Stimulated activated CD4-positive, alpha-beta T cell treated with anti-CD3 and anti-CD28 coated beads, Interleukin-1b, Interleukin-23, amount 100 ng/mL, for 48 hours (primary cell): Measurements from ENCODE around the gene KCTD1.

ENCODE experiments used
- DNase-seq: peaks from one replicate; pipeline ENCODE4 v3.0.0-alpha.2; 2020

KCTD1 gene

DNA sequence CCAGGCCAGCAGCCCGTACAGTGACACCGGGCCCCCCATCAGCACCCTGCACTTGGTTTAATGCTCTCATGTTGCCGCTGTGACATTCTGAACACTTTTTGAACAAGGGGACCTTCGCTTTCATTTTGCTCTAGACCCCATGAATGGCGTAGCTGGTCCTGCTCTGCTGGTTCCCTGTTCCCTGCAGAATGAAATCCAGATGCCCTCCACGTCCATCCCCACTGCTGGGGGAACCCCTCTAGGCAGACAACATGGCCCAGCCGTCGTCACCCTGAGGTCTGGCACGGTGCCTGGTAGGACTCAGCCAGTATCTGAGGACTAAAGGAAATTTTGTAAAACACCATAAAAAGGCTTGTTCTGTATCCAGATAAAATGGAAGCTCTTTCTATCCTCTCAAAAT lies 128.6 kb downstream of the KCTD1 start:
- no peak for DNase-seq

DNA sequence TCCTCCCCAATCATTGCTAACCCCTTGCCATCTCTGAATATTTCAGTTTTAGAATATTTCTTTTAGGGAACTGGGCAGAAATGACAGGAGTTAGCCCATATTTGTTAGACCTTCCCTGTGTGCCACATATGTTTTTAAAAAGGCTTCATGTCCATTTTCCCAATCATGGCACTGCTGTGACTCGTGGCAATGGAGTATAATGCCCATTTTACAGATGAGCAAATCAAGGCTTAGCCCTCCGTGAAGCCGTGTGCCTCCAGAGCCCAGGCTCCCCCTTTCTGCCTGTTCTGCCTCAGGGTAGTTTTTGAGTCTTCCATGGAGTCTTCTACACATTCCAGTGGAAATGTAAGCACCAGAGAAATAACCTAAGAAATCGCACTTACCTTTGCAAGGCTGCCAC lies 130.1 kb downstream of the KCTD1 start:
- no peak for DNase-seq

DNA sequence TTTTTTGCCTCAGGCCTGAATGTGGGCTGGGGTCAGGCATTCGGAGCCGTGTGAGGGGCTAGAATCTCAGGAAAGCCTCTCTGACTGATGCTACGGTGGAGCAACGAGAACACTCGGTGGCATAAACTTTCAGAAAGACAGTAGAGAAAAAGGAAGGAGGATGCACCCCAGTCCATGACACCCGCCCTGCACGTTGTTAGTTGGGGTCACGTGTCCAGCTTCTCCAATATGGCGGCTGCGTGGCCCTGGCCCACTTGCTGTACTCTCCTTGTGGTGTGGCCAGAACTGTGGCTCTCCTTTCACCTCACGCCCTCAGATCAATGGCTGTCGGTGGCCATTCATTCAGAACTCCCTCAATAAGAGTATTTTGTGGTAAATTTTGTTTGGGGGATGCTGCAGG lies 131.2 kb downstream of the KCTD1 start:
- DNase-seq: no peak

DNA sequence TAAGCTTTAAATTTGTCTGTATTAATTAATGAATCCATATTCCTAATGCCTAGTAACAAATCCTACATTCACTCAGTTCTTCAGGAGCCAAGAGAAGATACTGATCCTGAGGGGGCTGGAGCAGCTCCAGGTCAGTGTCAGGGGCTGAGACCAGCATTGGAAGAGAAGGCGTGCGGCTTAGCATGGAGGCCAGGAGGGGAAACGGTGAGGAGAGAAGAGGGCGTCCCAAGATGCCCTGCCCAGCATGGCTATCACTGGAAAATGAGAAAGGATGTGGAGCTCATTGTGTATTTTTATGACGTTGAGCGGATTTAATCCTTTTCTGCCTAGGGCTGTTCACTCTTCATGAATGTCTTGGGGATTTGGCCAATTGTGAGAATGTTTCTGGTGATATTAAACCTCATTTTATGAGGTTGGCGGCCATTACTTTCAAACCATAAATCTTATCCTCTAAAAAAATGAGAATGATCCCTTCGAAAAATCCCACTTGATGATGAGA lies 131.7 kb downstream of the KCTD1 start:
- DNase-seq: no peak

DNA sequence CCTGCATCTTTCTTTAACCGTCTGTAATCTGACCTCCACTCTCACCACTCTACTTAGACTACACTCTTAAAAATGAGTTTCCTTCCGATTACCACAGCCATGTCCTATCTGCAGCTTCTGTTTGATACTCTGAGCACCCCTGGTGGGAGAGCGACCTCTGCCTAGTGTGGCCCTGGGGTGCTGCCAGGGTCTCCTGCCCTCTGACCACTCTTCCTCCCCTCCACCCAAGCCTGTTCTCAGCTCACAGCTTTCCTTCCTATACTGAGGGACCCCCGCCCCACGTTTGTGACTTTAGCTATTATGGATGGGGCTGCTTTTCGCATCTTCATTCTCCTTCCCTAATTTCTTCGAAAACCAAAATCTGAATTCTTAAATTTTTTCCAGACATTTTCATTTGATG lies 132.7 kb downstream of the KCTD1 start:
- DNase-seq: no peak

DNA sequence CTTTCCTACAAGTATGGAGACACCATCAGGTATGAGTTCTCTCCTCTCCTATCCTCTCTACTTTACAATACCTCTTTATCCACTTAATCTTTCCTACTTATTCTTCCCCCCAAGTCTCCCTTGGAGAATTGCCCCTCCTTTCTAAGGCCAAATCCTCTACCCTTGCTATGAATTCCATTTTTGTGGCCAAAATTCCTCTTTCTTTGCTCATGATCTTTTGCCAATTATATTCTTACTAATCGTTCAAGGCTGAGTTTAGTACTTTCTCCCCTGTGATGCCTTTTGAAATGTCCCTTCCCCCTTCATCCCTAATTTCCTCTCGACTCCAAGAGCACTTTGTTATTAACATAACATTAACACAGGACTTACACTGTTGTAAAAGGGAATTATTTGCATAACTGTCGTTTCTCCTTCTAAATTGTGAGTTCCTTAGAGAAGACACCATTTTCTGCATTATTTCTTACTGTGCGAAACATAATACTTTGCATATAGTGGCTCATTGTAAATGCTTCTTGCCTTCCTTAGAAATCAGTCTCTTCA lies 133.4 kb downstream of the KCTD1 start:
- no peak for DNase-seq

DNA sequence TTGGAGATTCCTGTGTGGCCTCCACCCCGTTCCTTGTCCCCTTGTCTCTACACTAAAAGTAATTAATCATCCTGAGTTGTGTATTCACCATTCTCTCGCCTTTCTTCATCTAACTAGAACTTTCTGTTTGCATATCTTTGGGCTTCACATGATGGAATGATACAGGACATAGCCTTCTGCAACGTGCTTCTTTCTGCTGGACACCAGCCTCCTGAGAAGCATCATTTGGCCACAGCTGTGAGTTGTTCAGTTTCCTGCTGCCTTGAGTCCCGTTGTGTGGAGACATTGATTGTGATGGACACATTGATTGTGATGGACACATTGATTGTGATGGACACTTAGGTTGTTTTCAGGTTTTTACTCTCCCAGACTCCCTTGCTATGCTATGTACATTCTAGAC lies 139.3 kb downstream of the KCTD1 start:
- no peak for DNase-seq

DNA sequence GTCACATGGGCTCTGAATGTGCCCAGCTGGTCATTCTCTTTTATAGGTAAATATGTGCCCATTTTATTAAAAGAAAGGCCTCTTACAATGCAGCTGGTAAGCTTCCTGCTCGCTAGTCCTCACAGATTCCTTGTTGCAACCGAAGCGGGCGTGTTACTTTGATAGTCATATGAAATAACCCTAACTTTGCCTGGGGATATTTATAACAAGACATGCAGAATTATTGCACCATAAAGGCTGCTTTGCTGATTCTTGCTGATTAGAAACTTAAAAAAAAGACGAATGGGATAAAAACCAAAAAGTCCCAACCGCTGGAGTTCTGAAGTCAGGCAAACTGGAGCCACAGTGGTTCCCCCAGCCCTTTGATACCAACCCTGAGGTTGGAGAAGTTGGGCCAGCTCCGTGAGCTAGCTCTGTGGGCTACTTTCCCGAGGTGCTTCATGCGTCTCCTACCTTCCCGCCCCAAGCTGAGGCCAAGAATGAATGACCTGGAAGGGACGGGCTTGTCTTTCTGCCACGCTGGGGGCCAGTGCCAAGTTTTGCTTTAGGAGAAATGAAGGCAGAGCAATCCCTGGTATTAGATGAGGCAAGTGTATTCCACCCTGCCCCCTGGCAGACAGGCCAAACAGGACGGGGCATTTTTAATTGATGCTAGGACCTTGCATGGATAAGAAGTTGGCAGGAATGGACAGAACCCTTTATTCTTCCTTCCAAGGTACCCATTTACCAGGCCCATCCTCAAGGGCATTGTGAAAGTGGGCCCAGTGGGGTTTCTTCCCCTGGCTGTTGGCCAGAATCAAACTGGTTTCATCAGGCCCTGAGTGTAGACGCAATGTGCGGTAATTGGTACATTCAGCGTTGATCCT lies 140.4 kb downstream of the KCTD1 start:
- no peak for DNase-seq

DNA sequence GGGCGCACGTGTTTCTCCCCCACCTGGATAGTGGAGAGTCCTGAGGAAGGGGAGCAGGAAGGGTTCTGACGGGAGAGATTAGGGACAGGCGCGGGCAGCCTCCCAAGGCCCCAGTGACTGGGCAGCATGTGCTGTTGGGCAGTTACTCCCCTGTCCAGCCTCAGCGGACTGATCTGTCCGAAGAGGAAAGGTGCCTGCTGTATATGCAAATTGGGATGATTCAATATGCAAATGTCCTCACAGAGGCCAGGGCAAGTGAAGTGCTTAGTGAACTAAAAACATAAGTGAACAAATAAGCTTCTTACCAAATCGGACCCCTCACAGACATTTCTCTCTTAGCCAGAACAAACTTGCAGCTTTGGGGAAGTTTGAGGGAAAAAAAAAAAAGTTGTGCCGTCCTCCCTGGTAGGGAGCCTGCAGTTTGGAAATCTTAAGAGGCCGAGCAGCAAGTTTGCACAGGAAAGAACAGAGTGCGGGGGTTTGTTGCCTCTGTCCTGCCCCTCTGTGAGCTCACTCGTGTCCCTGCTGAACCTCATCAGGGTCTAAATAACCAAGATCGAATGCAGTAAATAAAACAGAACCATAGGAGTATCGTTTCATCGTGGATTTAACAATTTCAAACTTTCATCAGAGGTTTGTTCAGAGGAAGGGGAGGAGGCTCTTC lies 141.4 kb downstream of the KCTD1 start:
- no peak for DNase-seq

DNA sequence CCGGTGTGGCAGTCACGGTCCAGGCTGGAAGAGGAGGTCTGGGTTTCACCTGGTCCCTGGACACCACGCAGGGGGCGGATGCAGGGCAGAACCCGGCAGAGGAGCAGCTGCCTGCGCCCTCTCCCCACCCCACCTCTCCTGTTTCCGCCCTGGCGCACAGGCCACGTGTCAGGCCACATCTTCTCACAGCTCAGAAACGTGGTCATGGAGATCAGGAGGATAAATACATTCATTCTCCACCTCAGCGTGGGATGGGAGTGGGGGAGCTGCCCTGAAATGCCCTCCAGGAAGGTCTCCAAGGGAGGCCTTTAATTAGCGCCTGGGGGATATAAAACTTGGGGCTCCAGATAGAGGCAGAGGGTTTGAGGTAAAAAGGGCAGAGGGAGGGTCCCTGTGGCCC lies 142.0 kb downstream of the KCTD1 start:
- DNase-seq: no peak

DNA sequence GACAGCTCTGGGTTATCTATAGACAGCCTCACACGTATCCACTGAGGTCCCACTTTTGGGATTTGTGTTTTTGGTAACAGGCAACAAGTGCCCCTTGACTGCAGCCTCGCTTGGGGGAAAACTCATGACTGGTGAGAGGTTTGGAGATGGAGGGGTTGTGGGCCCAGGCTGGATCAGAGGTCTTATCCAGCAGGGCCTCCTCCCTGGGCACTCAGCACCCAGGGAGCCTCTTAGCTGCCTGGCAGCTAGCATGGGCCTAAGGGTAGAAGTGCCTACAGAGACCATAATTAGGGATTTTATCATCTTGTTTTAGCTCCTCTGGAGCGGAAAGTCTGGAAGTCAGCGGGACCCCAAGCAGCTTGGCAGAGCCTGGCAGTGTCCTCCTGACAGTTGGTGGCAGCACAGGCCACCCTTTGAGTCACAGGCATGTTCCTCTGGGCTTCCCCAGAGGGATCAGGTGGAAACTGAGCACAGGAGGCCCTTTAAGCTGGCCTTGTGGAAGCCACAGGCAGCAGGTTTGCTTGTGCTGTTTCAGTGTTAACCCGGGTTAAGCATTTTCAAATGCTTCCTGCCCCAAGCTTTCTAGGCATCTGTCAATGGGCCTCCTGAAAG lies 143.1 kb downstream of the KCTD1 start:
- DNase-seq: no peak
